ENCODE results near the gene SLC9B1. TPM values are rescaled to one million over a fixed set of nuclear protein-coding genes. Genes with fewer than 3 reads are reported as not detected.

Gene SLC9B1, protein sequence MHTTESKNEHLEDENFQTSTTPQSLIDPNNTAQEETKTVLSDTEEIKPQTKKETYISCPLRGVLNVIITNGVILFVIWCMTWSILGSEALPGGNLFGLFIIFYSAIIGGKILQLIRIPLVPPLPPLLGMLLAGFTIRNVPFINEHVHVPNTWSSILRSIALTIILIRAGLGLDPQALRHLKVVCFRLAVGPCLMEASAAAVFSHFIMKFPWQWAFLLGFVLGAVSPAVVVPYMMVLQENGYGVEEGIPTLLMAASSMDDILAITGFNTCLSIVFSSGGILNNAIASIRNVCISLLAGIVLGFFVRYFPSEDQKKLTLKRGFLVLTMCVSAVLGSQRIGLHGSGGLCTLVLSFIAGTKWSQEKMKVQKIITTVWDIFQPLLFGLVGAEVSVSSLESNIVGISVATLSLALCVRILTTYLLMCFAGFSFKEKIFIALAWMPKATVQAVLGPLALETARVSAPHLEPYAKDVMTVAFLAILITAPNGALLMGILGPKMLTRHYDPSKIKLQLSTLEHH
- total RNA-seq = 0.95 TPM
- long read RNA-seq = 0 reads

DNA sequence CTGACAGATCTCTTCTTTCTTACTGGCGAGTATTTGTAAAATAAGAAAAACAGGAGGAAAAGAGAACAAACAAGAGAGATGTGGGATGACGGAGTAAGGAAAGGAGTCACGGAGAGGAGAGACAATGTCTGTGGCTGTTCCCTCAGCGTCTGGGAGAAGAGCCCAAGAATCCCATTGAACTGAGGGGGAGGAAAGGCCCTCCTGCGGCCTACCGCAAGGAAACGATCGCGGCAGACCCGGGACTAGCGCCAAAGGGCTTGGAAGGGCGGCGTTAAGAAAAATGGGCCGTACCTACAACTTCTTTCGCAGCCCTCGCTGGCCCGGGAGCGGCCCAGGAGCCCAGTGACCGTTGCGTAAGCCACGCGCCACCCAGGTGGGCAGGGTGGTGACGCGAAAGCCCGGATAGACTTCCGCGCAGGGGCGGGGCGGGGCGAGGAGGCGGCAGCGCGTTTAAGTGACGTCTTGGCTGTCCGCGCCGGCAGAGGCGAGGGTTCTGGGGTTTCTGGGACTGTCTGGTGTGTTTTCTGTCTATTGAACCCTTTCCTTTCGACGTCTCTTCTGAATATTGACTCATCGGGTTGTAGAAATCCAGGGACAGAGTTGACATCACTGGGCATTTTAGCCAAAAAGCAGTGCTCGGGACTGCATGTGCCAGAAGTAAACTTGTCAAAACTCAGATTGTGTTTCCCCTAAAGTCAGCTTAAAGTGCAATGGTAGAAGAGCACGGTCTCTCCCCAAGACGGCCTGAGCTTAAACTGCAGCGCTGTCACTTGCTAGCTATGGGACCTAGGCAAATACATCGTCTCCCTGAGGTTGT is at the start of gene SLC9B1:
SLC9B1 (minus strand) TSS at position 398 of the 817 bp plus-strand sequence. CDS start 27,994 bp downstream, outside the sequence.
- peak; percentile 98 for DNase-seq (ENCODE audit: missing footprints)
- intact Hi-C loops (cut with DNase I) = loop anchor here (2.0 to 10.0 kb wide), 4 partner anchors 75 to 587 kb away; partner anchors contain the start of genes BDH2, CISD2 and UBE2D3

DNA sequence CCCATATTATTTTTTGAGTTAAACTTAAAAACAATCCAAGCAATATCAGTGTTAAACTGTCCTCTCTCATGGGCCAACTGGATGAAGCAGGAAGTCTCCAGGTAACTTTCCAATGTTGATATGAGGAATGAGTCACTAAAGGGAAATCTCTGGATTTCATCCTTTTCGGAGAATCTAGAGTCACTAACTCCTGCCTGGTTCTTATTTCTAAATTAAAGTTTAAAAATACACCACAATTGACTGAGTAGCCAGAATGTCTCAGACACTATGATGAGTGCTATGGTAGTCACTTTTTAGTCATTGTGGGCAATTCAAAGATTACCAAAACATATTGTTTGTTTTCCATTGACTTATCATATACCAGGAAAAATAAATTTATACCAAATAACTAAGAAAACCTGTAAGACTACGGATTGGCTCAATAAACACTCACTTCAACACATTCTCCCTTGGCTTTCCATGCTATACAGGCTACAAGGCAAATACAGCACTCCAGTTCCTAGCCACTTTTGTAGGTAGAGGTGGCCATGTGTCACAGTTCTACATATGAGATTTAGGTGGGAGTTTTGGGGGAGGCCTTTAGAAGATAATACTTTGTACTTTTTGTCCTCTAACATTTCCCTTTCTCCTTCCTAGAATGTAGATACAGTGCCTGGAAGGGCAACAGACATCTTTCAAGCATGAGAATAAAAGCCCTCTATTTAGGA is 48.5 kb upstream of the SLC9B1 start:
- ATAC-seq (no peak), DNase-seq (ENCODE audit: missing footprints) (no peak)
- intact Hi-C loops (cut with DNase I) = no loop called here

More for the DNA sequence above, at the start of gene SLC9B1:
- ATAC-seq = peak; percentile 99

DNA sequence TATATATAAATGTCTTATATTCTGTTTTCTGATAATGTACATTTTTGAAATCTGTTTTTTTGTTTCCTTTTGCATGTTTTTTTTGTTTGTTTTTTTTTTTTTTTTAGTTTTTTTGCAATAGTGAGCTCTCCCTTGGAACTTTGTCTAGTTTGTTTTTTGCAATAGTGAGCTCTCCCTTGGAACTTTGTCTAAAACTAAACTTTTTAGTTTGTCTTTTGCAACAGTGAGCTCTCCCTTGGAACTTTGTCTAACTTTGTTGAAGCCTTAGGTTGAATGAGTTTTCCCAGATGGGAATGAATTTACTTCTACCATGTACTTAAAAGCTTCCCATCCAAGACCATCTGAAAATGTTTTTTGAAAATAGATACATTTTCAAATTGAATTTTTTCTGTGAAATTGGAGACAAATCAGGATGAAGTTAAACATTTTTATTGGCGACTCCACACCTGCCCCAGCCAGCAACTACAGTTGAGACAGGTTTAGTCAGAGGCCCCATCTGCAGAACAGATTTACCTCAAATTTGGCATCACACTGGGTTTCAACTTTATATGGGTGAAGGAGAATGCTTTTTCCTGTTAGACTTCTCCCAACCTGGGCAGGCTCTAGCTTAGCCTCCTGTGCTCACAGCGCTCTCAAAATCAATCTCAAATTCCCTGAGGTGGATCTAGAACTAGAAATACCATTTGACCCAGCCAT is 41.1 kb upstream of the SLC9B1 start:
- no peak for ATAC-seq
- intact Hi-C loops (cut with DNase I) = no loop called here
- no peak for DNase-seq (ENCODE audit: missing footprints)

DNA sequence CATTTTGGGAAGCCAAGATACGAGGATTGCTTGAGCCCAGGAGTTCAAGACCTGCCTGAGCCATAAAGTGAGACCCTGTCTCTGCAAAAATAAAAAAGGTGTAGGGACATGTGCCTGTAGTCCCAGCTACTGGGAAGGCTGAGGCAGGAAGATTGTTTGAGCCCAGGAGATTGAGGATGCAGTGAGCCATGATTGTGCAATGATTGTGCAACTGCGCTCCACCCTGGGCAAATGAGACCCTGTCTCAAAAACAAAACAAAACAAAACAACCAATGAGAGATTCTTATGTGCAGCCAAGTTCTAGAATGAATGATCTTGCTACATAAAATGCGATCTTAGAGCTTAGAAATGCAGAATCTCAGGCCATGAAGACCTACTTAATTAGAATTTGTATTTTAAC is 34.5 kb upstream of the SLC9B1 start:
- DNase-seq (ENCODE audit: missing footprints) (peak; percentile 25), ATAC-seq (no peak)
- intact Hi-C loops (cut with DNase I) = no loop called here

DNA sequence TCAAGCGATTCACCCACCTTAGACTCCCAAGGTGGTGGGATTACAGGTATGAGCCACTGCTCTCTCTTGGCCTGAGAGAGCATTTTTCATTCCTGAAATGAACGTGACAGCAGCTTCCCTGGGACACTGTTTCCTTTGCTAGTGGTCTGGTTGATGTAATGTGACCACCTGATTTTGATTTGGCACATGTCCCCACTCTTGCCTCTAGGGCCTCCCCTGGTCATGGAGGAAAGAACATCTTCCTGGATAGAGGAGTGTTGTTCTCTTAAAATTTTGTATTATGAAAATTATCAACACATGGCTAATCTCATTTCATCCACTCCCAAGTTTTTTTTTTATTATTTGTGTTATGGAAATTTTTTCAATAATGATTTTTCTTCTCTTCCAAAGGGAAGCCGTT is 33.3 kb upstream of the SLC9B1 start:
- intact Hi-C loops (cut with DNase I) = no loop called here
- no peak for ATAC-seq

DNA sequence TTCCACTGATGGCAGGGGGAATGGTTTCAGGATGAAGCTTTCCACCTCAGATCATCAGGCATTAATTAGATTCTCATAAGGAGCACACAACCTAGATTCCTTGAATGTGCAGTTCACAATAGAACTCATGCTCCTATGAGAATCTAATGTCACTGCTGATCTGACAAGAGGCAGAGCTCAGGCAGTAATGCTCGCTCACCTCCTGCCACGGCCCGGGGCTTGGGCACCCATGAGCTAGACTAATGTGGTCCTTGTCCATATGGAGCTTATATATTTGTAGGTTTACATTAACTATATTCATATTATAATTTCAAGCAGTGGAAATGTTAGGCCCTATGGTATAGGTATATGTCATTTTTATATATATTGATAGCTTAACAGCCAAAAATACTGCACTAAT is 32.6 kb upstream of the SLC9B1 start:
- intact Hi-C loops (cut with DNase I) = no loop called here
- DNase-seq (ENCODE audit: missing footprints) = peak; percentile 53
- no peak for ATAC-seq

More for the DNA sequence above, 33.3 kb upstream of the SLC9B1 start:
- DNase-seq (ENCODE audit: missing footprints) = no peak

DNA sequence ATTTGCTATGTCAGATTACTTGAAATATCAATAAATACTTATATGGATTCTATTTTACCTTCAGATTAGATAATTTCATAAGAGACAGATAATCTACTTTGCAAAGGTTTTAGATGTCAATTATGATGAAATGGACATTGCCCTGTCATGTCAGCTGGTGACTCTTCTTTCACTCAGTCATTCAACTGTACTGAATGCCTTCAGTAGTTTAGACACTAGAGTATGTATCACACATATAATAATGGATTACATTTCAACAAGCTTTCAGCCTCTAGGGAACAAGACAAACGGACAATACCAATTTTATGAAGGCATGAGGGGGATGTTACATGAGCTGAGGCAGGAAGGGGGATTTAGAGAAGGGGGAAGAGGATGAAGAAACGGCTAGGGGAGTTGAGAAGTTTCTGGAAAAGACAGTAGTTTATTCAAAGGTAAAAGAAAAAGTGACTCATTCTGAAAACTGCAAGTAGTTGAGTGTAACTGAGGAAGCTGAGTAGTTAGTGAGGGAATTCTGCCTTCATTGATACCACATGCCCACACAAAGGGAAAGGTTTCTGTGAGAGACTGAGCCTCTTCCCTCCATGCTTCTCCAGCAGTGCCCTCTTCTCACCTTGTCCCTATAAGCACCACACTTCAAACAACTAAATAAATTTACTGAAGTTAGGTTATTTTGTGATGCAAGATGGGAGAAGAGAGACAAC is 31.4 kb upstream of the SLC9B1 start:
- ATAC-seq (no peak), DNase-seq (ENCODE audit: missing footprints) (no peak)
- intact Hi-C loops (cut with DNase I) = no loop called here

DNA sequence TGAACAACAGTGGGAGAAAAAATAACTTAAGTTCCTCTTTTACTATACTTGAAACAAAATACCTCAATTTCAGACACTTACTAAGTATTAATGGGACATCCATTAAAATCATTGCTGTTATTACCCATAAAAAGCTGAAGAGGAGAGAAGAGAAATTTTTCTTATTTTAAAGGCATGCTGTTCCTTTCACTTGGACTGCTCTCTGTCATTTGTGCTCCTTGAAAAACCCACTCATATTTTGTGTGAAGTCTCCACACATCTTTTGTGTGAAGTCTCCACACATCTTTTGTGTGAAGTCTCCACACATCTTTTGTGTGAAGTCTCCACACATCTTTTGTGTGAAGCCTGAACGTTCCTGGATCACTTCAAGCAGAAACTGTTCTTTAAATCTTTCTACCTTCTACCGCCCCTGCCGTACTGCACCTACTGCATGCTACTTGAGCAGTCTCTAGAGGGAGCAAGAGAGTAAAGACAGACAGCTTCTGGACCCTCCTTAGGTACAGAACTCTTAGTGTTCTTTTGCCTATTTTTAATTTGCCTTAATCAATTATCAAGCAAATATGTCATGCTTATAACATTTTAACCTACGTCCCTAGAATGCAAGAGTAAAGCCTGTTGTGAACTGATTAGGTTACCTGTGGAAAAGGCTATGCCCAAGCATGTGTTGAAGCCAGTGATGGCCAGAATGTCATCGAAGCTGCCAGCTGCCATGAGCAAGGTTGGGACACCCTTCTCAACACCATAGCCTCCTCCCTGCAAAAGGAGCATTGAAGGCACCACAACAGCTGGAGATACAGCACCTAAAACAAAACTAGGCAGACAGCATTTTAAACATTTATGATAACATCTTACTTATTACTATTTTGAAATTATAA is 27.1 kb upstream of the SLC9B1 start:
- DNase-seq (ENCODE audit: missing footprints) (no peak), ATAC-seq (peak; percentile 71)
- intact Hi-C loops (cut with DNase I) = loop anchor here (5.0 kb wide), 1 partner anchor 46 kb away; no protein-coding TSS in a partner anchor

DNA sequence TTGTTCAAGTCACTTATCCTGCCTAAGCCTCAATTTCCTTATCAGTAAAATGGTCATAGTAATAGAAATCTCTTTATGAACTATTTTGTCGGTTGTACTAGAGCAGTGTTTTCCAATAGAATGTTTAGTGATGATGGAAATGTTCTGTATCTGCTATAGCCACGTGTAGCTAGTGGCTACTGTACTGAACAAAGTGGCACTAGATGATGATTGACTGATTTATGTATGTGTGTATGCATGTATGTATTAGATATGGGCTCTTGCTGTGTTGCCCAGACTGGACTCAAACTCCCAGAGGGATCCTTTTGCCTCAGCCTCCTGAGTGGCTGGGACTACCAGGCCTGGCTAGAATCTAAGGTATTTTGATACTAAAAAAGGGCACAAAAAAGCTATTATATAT is 24.7 kb upstream of the SLC9B1 start:
- no peak for ATAC-seq
- intact Hi-C loops (cut with DNase I) = no loop called here
- no peak for DNase-seq (ENCODE audit: missing footprints)

DNA sequence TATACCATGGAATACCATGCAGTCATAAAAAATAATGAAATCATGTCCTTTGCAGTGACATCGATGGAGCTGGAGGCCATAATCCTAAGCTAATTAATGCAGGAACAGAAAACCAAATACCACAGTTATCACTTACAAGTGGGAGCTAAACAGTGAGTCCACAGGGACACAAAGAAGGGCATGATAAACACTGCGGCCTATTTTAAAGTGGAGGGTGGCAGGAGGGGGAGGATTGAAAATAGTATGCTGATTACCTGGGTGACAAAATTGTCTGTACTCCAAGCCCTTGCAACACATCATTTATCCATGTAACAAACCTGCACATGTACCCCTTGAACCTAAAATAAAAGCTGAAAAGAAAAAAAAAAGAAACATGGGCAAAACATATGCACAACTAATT is 16.7 kb upstream of the SLC9B1 start:
- ATAC-seq = peak; percentile 65
- DNase-seq (ENCODE audit: missing footprints) = no peak
- intact Hi-C loops (cut with DNase I) = no loop called here

DNA sequence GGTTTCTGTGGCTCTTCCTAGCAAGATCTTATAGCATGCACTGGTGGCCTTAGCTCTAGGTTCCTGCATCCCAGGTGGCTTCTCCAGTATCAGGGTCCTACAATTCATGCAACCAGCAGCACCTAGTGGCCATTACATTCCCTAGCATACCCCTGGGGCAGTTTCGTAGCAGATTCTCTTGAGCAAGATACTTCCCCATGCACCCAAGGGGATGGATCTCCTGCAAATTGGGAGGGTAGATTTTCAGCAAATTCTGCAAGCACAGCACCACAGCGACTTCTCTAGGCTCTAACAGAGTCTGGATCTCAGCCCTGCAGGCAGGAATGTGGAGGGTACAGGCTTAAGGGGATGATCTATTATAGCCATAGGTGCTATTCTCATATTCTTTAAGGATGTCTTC is 13.1 kb upstream of the SLC9B1 start:
- DNase-seq (ENCODE audit: missing footprints) = no peak
- intact Hi-C loops (cut with DNase I) = no loop called here
- ATAC-seq = no peak

DNA sequence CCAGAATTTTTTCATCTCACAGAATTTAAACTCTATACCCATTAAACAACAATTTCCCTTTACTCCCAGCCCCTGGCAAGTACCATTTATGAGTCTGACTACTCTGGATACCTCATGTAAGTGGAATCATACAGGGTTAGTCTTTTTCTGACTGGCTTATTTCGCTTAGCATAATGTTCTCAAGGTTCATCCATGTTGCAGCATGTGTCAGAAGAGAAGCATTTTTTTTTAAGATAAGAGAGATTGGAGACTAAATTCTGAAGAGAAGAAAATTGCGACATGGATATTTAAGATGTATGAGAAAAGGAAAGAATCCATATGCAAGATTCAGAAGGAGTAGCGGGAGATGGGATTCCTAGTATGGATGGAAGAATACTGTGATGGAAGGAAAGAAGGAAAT is 11.3 kb upstream of the SLC9B1 start:
- intact Hi-C loops (cut with DNase I) = no loop called here
- no peak for DNase-seq (ENCODE audit: missing footprints)
- no peak for ATAC-seq

DNA sequence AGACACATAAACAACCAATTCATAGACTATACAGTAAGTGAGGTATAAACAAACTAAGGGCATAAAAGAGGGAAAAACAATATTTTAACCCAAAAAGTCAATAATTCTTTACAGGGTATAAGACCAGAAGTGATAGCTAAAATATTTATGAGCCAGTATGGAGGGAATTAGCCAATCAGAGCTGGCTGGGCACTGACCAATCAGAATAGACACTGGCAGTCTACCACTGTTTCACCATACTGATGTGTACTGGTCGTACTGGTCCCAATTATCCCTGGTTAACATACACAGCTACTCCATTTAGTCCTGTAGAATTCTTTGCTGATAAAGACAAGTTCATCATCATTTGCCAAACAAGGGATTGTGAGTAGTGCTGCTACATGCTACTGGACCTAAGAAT is 9.8 kb upstream of the SLC9B1 start:
- ATAC-seq = no peak
- no peak for DNase-seq (ENCODE audit: missing footprints)
- intact Hi-C loops (cut with DNase I) = no loop called here

DNA sequence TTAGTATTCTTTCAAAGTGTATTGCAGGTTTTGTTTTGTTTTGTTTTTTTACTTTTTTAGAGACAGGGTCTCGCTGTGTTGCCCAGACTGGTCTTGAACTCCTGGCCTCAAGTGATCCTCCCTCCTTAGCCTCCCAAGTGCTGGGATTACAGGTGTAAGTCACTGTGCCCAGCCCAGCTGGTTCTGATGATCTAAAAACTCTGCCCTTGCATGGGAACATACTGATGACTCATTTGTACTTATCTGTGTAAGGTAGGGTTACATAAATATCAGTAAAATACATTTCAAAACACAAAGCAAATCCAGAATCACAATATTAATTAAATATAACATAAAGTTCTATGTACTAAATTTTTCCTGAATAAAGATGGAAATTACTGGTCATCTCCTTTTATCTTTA is 7.4 kb upstream of the SLC9B1 start:
- DNase-seq (ENCODE audit: missing footprints) (no peak), ATAC-seq (no peak)
- intact Hi-C loops (cut with DNase I) = no loop called here

DNA sequence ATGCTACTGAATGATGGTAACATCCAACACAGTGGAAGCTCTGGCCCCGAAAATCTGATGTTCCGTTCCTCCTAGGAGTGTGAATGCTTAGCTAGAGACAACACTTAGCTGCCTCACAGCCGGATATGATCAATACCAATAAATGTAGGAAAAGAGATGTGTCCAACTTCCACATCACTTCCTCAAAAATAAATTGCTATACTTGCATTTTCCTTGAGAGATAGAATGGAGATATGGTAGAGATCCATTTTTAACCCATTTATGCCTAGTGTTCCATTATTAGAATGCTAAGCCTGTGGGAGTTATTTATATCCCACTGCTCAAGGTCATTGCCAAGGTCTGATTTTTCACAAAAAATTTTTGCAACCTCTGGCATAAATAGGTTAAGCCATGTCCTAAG is 5.5 kb upstream of the SLC9B1 start:
- intact Hi-C loops (cut with DNase I) = no loop called here
- DNase-seq (ENCODE audit: missing footprints) (no peak), ATAC-seq (no peak)

DNA sequence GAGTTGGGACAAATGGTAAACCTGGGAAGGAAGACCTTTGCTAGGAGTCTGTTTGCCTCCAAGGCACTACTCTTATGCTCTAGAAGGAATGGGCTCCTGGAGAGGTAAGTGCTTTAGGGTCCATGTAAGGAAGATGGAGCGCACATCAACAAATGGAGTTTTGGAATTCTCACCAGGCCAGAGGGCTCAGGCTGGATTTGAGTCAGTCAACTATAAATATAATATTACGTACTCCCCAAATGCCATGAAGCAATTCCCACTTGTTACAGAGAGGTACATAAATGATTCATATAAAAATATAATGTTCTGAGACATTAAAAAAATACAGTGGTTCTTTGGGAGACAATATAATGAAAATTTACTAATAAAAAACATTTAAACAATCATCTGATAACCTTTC is 1.6 kb upstream of the SLC9B1 start:
- intact Hi-C loops (cut with DNase I) = no loop called here
- ATAC-seq (no peak), DNase-seq (ENCODE audit: missing footprints) (no peak)

Data from Right ventricle myocardium inferior (tissue), 1 donor.